Activated T-cell treated with anti-CD3 and anti-CD28 coated beads, Interleukin-2, amount 50 U/mL, for 72 hours (primary cell): ENCODE measurements around the gene EXOC7. TPM values are rescaled to one million over a fixed set of nuclear protein-coding genes. Genes with fewer than 3 reads are reported as not detected.
"Not testable (repeated sequence)": the region's sequence is repeated elsewhere in the genome, so short reads cannot be mapped to it uniquely, and the experiment has no call there.

Source experiments
- ATAC-seq, 2 donors: fragments of 150-1000 bp; cut with Tn5 transposase; replicated peaks in 1 of 2; 2 replicates each; pipeline ENCODE4 v1.10.0; 2021; ENCODE audit warnings: moderate library complexity in 2 of 2, mild to moderate bottlenecking in 1 of 2
- DNase-seq, 2 donors: peaks; one replicate each; pipeline ENCODE4 v3.0.0; 2021 to 2022; ENCODE audit warnings: mixed read lengths in 1 of 2
- H3K27ac Mint-ChIP-seq: one replicate; pipeline ENCODE4 v1.8.0; 2022; ENCODE audit warnings: mild to moderate bottlenecking, moderate library complexity, mixed read lengths
- H3K27me3 Mint-ChIP-seq: one replicate; pipeline ENCODE4 v1.8.0; 2022; ENCODE audit warnings: low read depth, mixed read lengths
- H3K36me3 Mint-ChIP-seq, 2 donors: one replicate each; pipeline ENCODE4 v1.8.0; 2022; ENCODE audit warnings: mixed read lengths in 2 of 2, mild to moderate bottlenecking in 1 of 2; ENCODE audit not compliant: insufficient read depth in 2 of 2
- H3K4me1 Mint-ChIP-seq: one replicate; pipeline ENCODE4 v1.8.0; 2022; ENCODE audit warnings: low read depth, mixed read lengths
- H3K4me3 Mint-ChIP-seq, 2 donors: one replicate each; pipeline ENCODE4 v1.8.0; 2022; ENCODE audit warnings: mild to moderate bottlenecking in 2 of 2, mixed read lengths in 2 of 2, moderate library complexity in 2 of 2
- H3K9me3 Mint-ChIP-seq, 2 donors: one replicate each; pipeline ENCODE4 v1.8.0; 2022; ENCODE audit warnings: mixed read lengths in 2 of 2
- total RNA-seq, 2 donors: library from RNA; stranded (reverse); gene quantifications; one replicate each; pipeline ENCODE4 v1.2.3, GENCODE V29; 2022

The EXOC7 gene
- total RNA-seq, 2 donors from 2014 or later, result 66.7 to 77.8 TPM

DNA sequence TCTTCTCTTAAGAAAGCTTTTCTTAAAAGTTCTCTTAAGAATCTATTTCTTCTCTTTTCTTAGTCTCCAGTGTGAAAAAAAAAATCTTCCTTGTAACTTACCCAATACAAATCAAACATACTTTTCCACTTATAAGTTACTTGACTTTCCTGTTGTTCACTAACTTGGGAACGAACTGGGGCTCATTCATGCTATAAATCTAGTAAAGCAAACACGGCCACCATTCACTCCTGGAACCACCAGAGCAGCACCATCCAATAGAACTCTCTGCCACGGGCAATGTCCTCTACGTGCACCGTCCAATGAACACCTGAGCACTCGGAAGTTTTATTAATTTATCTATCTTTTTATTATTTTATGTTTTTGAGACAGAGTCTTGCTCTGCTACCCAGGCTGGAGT, 52.0 kb downstream of the EXOC7 start:
- Mint-ChIP-seq H3K4me1 (peaks cover 36% of the 10 kb centered on the region), H3K27ac (peak overlapping the region; percentile 56), H3K4me3 (no peak overlapping the region), H3K36me3 (peaks cover 19 to 43% of the 10 kb centered on the region in 2 donors), H3K27me3 (no peaks in the 10 kb centered on the region), H3K9me3 (no peaks in the 10 kb centered on the region)
- ATAC-seq (no peak), DNase-seq (no peak)

- Mint-ChIP-seq H3K36me3 (peaks cover 16 to 43% of the 10 kb centered on the region in 2 donors), H3K27ac (peak overlapping the region; percentile 61), H3K9me3 (no peaks in the 10 kb centered on the region), H3K27me3 (no peaks in the 10 kb centered on the region), H3K4me3 (no peak overlapping the region), H3K4me1 (peaks cover 36% of the 10 kb centered on the region)
- DNase-seq, result no peak
- ATAC-seq, result peak in 1 of 2 donors; percentile 23
Observed at GRCh38 chr17:76050538-76051467, 52.8 kb downstream of the EXOC7 start.

DNA sequence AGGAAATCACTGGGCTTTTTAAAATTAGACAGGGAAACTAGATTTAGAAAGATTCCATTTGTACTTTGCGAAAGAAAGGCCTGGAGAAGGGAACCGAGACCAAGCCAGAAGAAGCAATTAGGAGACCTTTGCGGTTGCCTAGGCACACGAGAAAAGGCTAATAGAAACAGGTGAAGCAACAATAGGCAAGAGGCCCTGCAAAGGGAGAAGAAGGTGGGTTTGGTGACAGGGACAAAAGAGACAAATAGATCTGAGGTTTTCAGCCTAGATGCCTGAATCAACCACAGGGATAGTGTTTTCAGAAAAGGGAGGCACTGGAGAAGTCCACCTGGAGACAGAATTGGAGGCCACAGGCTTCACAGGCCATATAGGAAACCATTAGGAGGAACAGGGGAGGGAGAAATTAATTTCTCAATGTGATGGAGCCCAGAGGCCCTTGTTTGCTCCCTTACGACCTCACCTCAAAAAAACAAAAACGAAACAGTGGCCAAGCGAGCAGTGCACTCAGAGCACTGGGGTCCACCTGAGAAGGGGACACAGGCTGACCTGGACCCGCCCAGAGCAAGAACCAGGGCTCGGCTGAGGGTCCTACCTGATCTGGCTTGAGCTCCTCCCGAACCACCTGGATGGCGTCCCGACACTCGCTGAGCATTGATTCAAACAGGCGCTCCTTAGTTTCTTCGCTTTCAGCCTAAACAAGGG, 53.6 kb downstream of the EXOC7 start:
- Mint-ChIP-seq H3K36me3 (peaks cover 16 to 42% of the 10 kb centered on the region in 2 donors), H3K4me1 (peaks cover 36% of the 10 kb centered on the region), H3K27me3 (no peaks in the 10 kb centered on the region), H3K9me3 (no peaks in the 10 kb centered on the region), H3K27ac (no peak overlapping the region), H3K4me3 (no peak overlapping the region)
- DNase-seq (no peak), ATAC-seq (no peak)

DNA sequence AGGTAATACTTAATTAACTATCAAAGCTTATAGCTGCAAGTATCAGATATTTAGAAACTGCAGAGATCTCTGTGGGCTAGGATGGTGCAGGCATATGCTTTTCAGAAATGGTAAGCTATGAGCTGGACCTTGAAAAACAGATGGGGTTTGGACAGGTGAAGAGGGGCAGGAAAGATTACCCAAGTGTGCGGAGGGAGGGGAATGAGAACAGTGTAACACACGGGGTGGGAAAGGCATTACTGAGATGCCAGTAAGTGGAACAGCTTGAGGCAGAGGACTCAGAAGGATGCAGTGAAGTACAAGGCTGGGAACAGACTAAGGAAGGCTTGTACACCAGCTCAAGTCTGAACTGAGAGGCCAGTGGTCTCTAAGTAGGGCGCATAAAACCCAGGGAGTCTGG, 54.3 kb downstream of the EXOC7 start:
- DNase-seq (no peak), ATAC-seq (no peak)
- Mint-ChIP-seq H3K36me3 (peaks cover 16 to 48% of the 10 kb centered on the region in 2 donors), H3K27me3 (no peaks in the 10 kb centered on the region), H3K4me1 (peaks cover 32% of the 10 kb centered on the region), H3K27ac (peak overlapping the region; percentile 18), H3K9me3 (no peaks in the 10 kb centered on the region), H3K4me3 (no peak overlapping the region)

GRCh38 chr17:76048711-76049110, 54.9 kb downstream of the EXOC7 start:
- H3K9me3 Mint-ChIP-seq, result no peaks in the 10 kb centered on the region
- ATAC-seq (no peak), DNase-seq (no peak)
- peak overlapping the region; percentile 50 for H3K27ac Mint-ChIP-seq
- H3K4me3 Mint-ChIP-seq, result no peak overlapping the region
- peaks cover 27% of the 10 kb centered on the region for H3K4me1 Mint-ChIP-seq
- no peaks in the 10 kb centered on the region for H3K27me3 Mint-ChIP-seq
- peaks cover 14 to 52% of the 10 kb centered on the region in 2 donors for H3K36me3 Mint-ChIP-seq

GRCh38 chr17:76048025-76048605, 55.5 kb downstream of the EXOC7 start:
- peaks cover 21% of the 10 kb centered on the region for H3K4me1 Mint-ChIP-seq
- DNase-seq (no peak), ATAC-seq (no peak)
- no peaks in the 10 kb centered on the region for H3K9me3 Mint-ChIP-seq
- no peaks in the 10 kb centered on the region for H3K27me3 Mint-ChIP-seq
- H3K36me3 Mint-ChIP-seq, result peaks cover 11 to 53% of the 10 kb centered on the region in 2 donors
- no peak overlapping the region for H3K27ac Mint-ChIP-seq
- H3K4me3 Mint-ChIP-seq, result no peak overlapping the region

- H3K9me3 Mint-ChIP-seq, result no peaks in the 10 kb centered on the region
- peaks cover 15% of the 10 kb centered on the region for H3K4me1 Mint-ChIP-seq
- no peak for ATAC-seq
- DNase-seq, result no peak
- no peaks in the 10 kb centered on the region for H3K27me3 Mint-ChIP-seq
- H3K27ac Mint-ChIP-seq, result no peak overlapping the region
- H3K36me3 Mint-ChIP-seq, result peaks cover 14 to 53% of the 10 kb centered on the region in 2 donors
- no peak overlapping the region for H3K4me3 Mint-ChIP-seq
Observed at GRCh38 chr17:76046064-76046463, 57.5 kb downstream of the EXOC7 start.

DNA sequence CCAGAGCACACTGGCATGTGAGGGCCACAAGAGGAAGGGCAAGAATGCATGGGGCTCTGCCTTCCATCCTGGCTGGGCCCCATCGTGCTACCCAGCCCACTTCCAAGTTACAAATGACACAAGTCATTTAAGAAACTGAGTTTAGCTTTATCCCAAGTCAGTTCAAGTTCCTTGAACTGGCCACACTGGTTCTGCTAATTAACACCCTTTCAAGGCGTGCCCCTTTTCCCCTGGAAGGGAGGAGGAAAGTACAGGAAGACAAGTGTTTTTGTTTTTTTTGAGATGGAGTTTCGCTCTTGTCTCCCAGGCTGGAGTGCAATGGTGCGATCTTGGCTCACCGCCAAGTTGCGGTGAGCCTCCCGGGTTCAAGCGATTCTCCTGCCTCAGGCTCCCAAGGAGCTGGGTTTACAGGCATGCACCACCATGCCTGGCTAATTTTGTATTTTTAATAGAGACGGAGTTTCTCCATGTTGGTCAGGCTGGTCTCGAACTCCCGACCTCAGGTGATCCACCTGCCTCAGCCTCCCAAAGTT, 59.0 kb downstream of the EXOC7 start:
- not testable (repeated sequence) for H3K27me3 Mint-ChIP-seq, H3K9me3 Mint-ChIP-seq, ATAC-seq, H3K4me1 Mint-ChIP-seq, DNase-seq, H3K4me3 Mint-ChIP-seq, H3K27ac Mint-ChIP-seq
- peaks cover 11 to 46% of the 10 kb centered on the region in 2 donors for H3K36me3 Mint-ChIP-seq

DNA sequence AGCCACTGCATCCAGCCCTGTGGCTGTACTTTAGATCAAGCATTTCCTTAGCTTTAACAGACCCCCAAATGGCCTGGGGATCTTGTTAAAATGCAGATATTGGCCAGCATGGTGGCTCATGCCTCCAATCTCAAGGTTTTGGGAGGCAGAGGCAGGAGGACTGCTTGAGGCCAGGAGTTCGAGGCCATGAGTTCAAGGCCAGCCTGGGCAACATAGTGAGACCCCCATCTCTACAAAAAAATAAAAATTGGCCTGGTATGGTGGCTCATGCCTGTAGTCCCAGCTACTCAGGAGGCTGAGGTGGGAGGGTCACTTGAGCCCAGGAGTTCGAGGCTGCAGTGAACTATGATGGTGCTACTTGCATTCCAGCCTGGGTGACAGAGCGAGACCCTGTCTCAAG, 60.7 kb downstream of the EXOC7 start:
- not testable (repeated sequence) for DNase-seq, H3K4me1 Mint-ChIP-seq, H3K27me3 Mint-ChIP-seq, ATAC-seq, H3K27ac Mint-ChIP-seq, H3K4me3 Mint-ChIP-seq, H3K9me3 Mint-ChIP-seq
- H3K36me3 Mint-ChIP-seq, result peaks cover 9 to 33% of the 10 kb centered on the region in 2 donors

DNA sequence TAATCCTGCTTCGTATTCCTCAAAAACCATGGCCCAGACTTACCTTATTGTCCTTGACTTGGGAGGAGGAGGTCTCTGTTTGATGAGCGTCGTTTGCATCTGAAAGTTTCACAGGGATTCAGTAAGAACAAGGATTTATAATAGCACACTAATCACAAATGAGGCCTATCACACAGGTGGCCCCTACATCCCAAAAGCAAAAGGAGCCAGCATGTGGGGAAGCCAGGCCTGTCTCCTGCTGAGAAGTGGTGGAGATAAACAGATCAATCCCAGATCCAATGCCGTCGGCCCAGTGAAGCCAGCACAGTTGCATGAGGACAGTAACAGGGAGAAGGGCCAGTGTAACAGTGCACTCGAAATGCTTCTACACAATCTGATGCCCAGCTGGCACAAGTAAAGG, 63.2 kb downstream of the EXOC7 start:
- Mint-ChIP-seq H3K27ac (no peak overlapping the region), H3K9me3 (no peaks in the 10 kb centered on the region), H3K4me3 (no peak overlapping the region), H3K27me3 (no peaks in the 10 kb centered on the region), H3K36me3 (peaks cover 8 to 23% of the 10 kb centered on the region in 2 donors), H3K4me1 (peaks cover under 1% of the 10 kb centered on the region)
- ATAC-seq (no peak), DNase-seq (no peak)

GRCh38 chr17:76039121-76039520, 64.5 kb downstream of the EXOC7 start:
- H3K27me3 Mint-ChIP-seq, result no peaks in the 10 kb centered on the region
- ATAC-seq (no peak), DNase-seq (no peak)
- peaks cover 8 to 15% of the 10 kb centered on the region in 2 donors for H3K36me3 Mint-ChIP-seq
- H3K9me3 Mint-ChIP-seq, result no peaks in the 10 kb centered on the region
- H3K4me3 Mint-ChIP-seq, result no peak overlapping the region
- H3K27ac Mint-ChIP-seq, result no peak overlapping the region
- peaks cover 8% of the 10 kb centered on the region for H3K4me1 Mint-ChIP-seq

DNA sequence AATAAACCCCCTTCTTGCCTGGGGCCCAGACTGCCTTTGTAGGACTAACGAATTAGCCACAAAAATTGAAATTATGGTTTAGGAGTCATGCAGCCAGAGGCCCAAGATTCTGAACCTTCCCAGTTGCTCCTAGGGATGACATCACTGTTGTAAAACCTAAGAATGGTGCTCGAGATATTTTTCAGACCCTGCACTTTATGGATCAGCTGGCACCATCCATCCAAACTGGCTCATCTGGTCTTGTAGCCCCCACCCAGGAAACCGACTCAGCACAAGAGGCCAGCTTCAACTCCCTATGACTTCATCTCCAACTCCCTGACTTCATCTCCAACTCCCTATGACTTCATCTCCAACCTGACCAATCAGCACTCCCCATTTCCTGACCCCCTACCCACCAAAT, 65.5 kb downstream of the EXOC7 start:
- Mint-ChIP-seq H3K27me3 (no peaks in the 10 kb centered on the region), H3K4me1 (peaks cover 8% of the 10 kb centered on the region), H3K9me3 (no peaks in the 10 kb centered on the region), H3K27ac (peak overlapping the region; percentile 8), H3K4me3 (no peak overlapping the region), H3K36me3 (peaks cover 6 to 8% of the 10 kb centered on the region in 2 donors)
- DNase-seq, result no peak
- ATAC-seq, result no peak
